IMR-90 (cell line): ENCODE data around the gene SLF2. TPM values are rescaled to one million over a fixed set of nuclear protein-coding genes. Genes with fewer than 3 reads are reported as not detected.

Experiments
- ATAC-seq: fragments of 200-7000 bp; cut with Tn5 transposase; 2 replicates; pipeline ENCODE4 v1.9.1; 2020; ENCODE audit warnings: low read depth, mild to moderate bottlenecking, moderate library complexity
- BruUV-seq: library from RNA; stranded (reverse); fragments of 400-500 nt; replicated peaks from 2 replicates; lab custom pipeline; 2021; lab: Mats Ljungman, UMichigan
- CTCF ChIA-PET: fragments of 300-600 bp; formaldehyde crosslinking; extraction: SDS; loops from one replicate; lab custom pipeline; 2021; ENCODE audit warnings: antibody characterized with exemption; lab: Yijun Ruan, JAX
- POLR2A ChIA-PET: fragments of 300-600 bp; sonication (Branson Sonifier 250); formaldehyde crosslinking; loops from one replicate; lab custom pipeline; 2022; ENCODE audit warnings: antibody characterized with exemption; ENCODE audit not compliant: unreplicated experiment; lab: Charles Lee
- DNase-seq: peaks from one replicate; pipeline ENCODE4 v3.0.0; 2013
- H2AFZ ChIP-seq: replicated peaks from 2 replicates; pipeline ENCODE3; 2013; ENCODE audit warnings: low read length, mild to moderate bottlenecking; ENCODE audit not compliant: poor library complexity
- H2AK5ac ChIP-seq: 2 replicates; pipeline ENCODE4 v1.6.1; 2013; ENCODE audit warnings: low read depth, low read length, inconsistent platforms
- H2AK9ac ChIP-seq: replicated peaks from 2 replicates; pipeline ENCODE3; 2013; ENCODE audit warnings: mild to moderate bottlenecking, low read depth, low read length, moderate library complexity; ENCODE audit not compliant: poor library complexity
- H2BK120ac ChIP-seq: 2 replicates; pipeline ENCODE4 v1.6.1; 2013; ENCODE audit warnings: low read depth, low read length, inconsistent platforms
- H2BK15ac ChIP-seq: 3 replicates; pipeline ENCODE4 v1.6.1; 2013; ENCODE audit warnings: low read depth, low read length, inconsistent platforms
- H2BK20ac ChIP-seq: 2 replicates; pipeline ENCODE4 v1.6.1; 2013; ENCODE audit warnings: low read depth, mild to moderate bottlenecking, inconsistent platforms, low read length, moderate library complexity
- H2BK5ac ChIP-seq: 2 replicates; pipeline ENCODE4 v1.6.1; 2013; ENCODE audit warnings: mild to moderate bottlenecking, low read depth, low read length, inconsistent platforms; ENCODE audit not compliant: poor library complexity, severe bottlenecking
- H3K14ac ChIP-seq: replicated peaks from 2 replicates; pipeline ENCODE4 v1.6.1; 2013; ENCODE audit warnings: low read depth, low read length, inconsistent platforms
- H3K18ac ChIP-seq: 2 replicates; pipeline ENCODE4 v1.6.1; 2013; ENCODE audit warnings: low read depth, low read length, control low read depth
- H3K23ac ChIP-seq: 2 replicates; pipeline ENCODE4 v1.6.1; 2013; ENCODE audit warnings: low read depth, low read length, inconsistent platforms
- H3K27ac ChIP-seq: 2 replicates; pipeline ENCODE4 v1.5.1; 2013; ENCODE audit warnings: mild to moderate bottlenecking, control low read depth, low read length; ENCODE audit not compliant: insufficient read depth
- H3K27me3 ChIP-seq: 2 replicates; pipeline ENCODE4 v1.6.1; 2013; ENCODE audit warnings: low read length; ENCODE audit not compliant: control insufficient read depth, insufficient read depth
- H3K36me3 ChIP-seq: 2 replicates; pipeline ENCODE4 v1.6.1; 2013; ENCODE audit warnings: low read length, mixed read lengths; ENCODE audit not compliant: control insufficient read depth, insufficient read depth
- H3K4ac ChIP-seq: 2 replicates; pipeline ENCODE4 v1.6.1; 2013; ENCODE audit warnings: low read depth, low read length, inconsistent platforms
- H3K4me1 ChIP-seq: 2 replicates; pipeline ENCODE4 v1.6.1; 2013; ENCODE audit warnings: low read length, mixed read lengths; ENCODE audit not compliant: control insufficient read depth, insufficient read depth
- H3K4me2 ChIP-seq: 2 replicates; pipeline ENCODE4 v1.6.1; 2013; ENCODE audit warnings: low read depth, mild to moderate bottlenecking, control low read depth, low read length, moderate library complexity
- H3K4me3 ChIP-seq: 2 replicates; pipeline ENCODE4 v1.5.1; 2013; ENCODE audit warnings: low read depth, mild to moderate bottlenecking, control low read depth, low read length, moderate library complexity; ENCODE audit not compliant: insufficient read depth
- H3K56ac ChIP-seq: 2 replicates; pipeline ENCODE4 v1.6.1; 2013; ENCODE audit warnings: low read length, inconsistent platforms; ENCODE audit not compliant: insufficient read depth; ENCODE audit errors: extremely low read depth
- H3K79me1 ChIP-seq, 2 experiments: 2 replicates each; pipeline ENCODE4 v1.6.1; 2013; ENCODE audit warnings: low read length in 2 of 2, inconsistent platforms in 1 of 2, low read depth in 1 of 2
- H3K9ac ChIP-seq: 2 replicates; pipeline ENCODE4 v1.6.1; 2013; ENCODE audit warnings: low read depth, low read length, control low read depth
- H3K9me1 ChIP-seq: 2 replicates; pipeline ENCODE4 v1.6.1; 2013; ENCODE audit warnings: low read length, inconsistent platforms; ENCODE audit not compliant: insufficient read depth
- H3K9me3 ChIP-seq: 2 replicates; pipeline ENCODE4 v1.6.1; 2013; ENCODE audit warnings: low read length; ENCODE audit not compliant: control insufficient read depth, insufficient read depth
- H4K20me1 ChIP-seq: 2 replicates; pipeline ENCODE4 v1.6.1; 2013; ENCODE audit warnings: low read length, inconsistent platforms; ENCODE audit not compliant: insufficient read depth
- H4K5ac ChIP-seq: 2 replicates; pipeline ENCODE4 v1.6.1; 2013; ENCODE audit warnings: mild to moderate bottlenecking, low read depth, low read length, control low read depth
- H4K8ac ChIP-seq, 2 experiments: 2 replicates each; pipeline ENCODE4 v1.6.1; 2013; ENCODE audit warnings: low read depth in 2 of 2, low read length in 2 of 2, control low read depth in 1 of 2, inconsistent platforms in 1 of 2
- H4K91ac ChIP-seq: 2 replicates; pipeline ENCODE4 v1.6.1; 2013; ENCODE audit warnings: low read depth, low read length, inconsistent platforms; ENCODE audit not compliant: insufficient read depth
- MXI1 ChIP-seq: IDR thresholded peaks from 2 replicates; pipeline ENCODE4 v1.6.1; 2012; ENCODE audit warnings: low read depth, mild to moderate bottlenecking, low read length, moderate library complexity, borderline replicate concordance
- RAD21 ChIP-seq: IDR thresholded peaks from 2 replicates; pipeline ENCODE4 v1.6.1; 2012; ENCODE audit warnings: low read length, improper control_type of control experiment
- RCOR1 ChIP-seq: IDR thresholded peaks from 2 replicates; pipeline ENCODE4 v1.6.1; 2012; ENCODE audit warnings: mild to moderate bottlenecking, low read length, improper control_type of control experiment; ENCODE audit not compliant: insufficient replicate concordance
- RFX5 ChIP-seq: IDR thresholded peaks from 2 replicates; pipeline ENCODE4 v1.8.0; 2012; ENCODE audit warnings: low read depth, mild to moderate bottlenecking, low read length, moderate library complexity
- SMC3 ChIP-seq: fragments of 150-350 bp; IDR thresholded peaks from 2 replicates; pipeline ENCODE4 v1.6.1; 2016; ENCODE audit warnings: low read depth, mild to moderate bottlenecking, antibody characterized with exemption, low read length, moderate library complexity
- WGBS, 2 experiments: methylation state at CpG; one replicate each; pipeline versions ENCODE4 v1.1.5 to v1.1.7; 2013; ENCODE audit warnings: missing lambda C conversion rate in 2 of 2; ENCODE audit not compliant: insufficient read length in 1 of 2; ENCODE audit errors: extremely low coverage in 2 of 2; 5-methylcytosine and 5-hydroxymethylcytosine counted together
- dilution Hi-C: fragments of 300-500 bp; cut with HindIII; formaldehyde crosslinking; loops from one replicate; pipeline ENCODE4 v1.14.3; 2018; ENCODE audit warnings: low sequenced_read_pairs; ENCODE audit not compliant: unreplicated experiment
- in situ Hi-C: fragments of 300-500 bp; cut with MboI; formaldehyde crosslinking; loops from 3 replicates; pipeline ENCODE4 v1.14.3; 2019; ENCODE audit warnings: low sequenced_read_pairs, inconsistent platforms, mixed read lengths
- intact Hi-C: fragments of 100-400 bp; cut with micrococcal nuclease; formaldehyde crosslinking; loops from 2 replicates; pipeline ENCODE4 v1.10.0; 2022
- polyA plus RNA-seq, 3 experiments: library from polyadenylated mRNA; depleted of rRNA; stranded (reverse); fragments of >200 nt; gene quantifications; 2 replicates each; pipeline ENCODE4 v1.2.3, GENCODE V29; 2012; ENCODE audit warnings: low replicate concordance in 1 of 3
- total RNA-seq: library from RNA; depleted of rRNA; stranded (reverse); fragments of >200 nt; gene quantifications from 2 replicates; pipeline ENCODE4 v1.2.3, GENCODE V29; 2012
- TF ChIP-seq, protein P1 (sequence below): conservative IDR thresholded peaks from 2 replicates; pipeline ENCODE4 v1.5.1; 2012; ENCODE audit warnings: mild to moderate bottlenecking, low read depth, low read length, improper control_type of control experiment

Gene SLF2
- total and polyA plus RNA-seq, 2 of the 4 experiments (the other 2 are of a cell fraction): 8.5 to 21.7 TPM

DNA sequence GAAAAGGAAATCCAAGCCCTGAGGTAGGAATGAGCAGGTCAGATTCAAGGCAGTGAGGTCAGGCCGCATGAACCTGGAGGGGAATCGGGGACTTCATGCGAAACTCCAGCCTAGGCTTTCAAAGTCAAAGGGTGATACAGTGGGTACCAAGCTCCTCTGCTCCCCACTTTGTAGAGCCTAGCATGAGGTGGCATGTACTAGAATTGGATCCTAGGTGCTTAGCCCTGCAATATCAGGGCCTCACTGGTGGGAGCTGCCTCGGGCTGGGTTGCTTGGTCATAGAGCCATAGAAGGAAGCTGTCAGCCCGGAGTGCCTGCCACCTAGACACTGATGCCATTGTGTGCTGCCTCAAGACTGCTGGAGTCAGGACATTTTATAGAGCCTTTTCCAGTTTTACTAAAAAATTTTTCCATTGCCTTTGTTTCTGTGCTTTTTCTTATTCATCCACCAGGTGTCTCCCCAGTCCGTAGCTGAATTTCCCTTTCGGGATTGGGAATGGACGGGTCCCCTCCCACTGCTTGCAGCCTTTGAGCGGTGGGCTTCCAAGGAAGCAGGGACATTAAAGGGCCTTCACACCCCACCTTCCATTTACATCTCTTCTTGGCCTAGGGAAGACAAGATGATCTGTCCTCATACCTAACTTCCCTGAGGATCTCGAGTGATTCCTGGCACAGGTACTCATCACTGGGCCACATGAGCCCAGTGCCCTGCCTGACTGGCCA, 81.4 kb downstream of the SLF2 start:
- dilution Hi-C loops (no loop called here), intact Hi-C loops (loop anchor here (1.0 kb wide), 1 partner anchor 19 kb away; no protein-coding TSS in a partner anchor), in situ Hi-C loops (no loop called here)
- Histone ChIP-seq H2BK15ac (no peak overlapping the region), H2BK20ac (no peak overlapping the region), H4K5ac (no peak overlapping the region), H3K4ac (no peak overlapping the region), H3K14ac (no peak overlapping the region), H2AFZ (peak overlapping the region; percentile 6), H3K4me2 (no peak overlapping the region), H2BK120ac (no peak overlapping the region), H2BK5ac (no peak overlapping the region), H4K8ac (no peak overlapping the region), H4K91ac (no peak overlapping the region), H3K79me1 (peaks cover 23 to 34% of the 10 kb centered on the region in 2 experiments), H3K9ac (no peak overlapping the region), H3K18ac (no peak overlapping the region), H3K27me3 (no peaks in the 10 kb centered on the region), H4K20me1 (peaks cover 4% of the 10 kb centered on the region; the same call in 1 of the 2 replicates), H2AK5ac (no peak overlapping the region; the same call in 1 of the 2 replicates), H3K4me1 (peaks cover 11% of the 10 kb centered on the region), H3K27ac (no peak overlapping the region), H3K9me3 (no peaks in the 10 kb centered on the region), H3K4me3 (no peak overlapping the region), H3K9me1 (peaks cover 4% of the 10 kb centered on the region; the same call in 1 of the 2 replicates), H3K56ac (no peak overlapping the region), H3K36me3 (peaks cover 24% of the 10 kb centered on the region), H2AK9ac (no peak overlapping the region), H3K23ac (no peak overlapping the region)
- WGBS, 2 experiments: 62% methylated on average over 3 of the region's 10 CpGs; no CpG with 5 or more reads in 1 of the 2 experiments
- BruUV-seq: no TSS peak
- DNase-seq (peak; percentile 45), ATAC-seq (no peak)
- TF ChIP-seq RAD21: peak; percentile 77
- TF ChIP-seq SMC3: peak; percentile 89
- no peak for TF ChIP-seq RFX5
- TF ChIP-seq MXI1: no peak
- TF ChIP-seq, protein P1, sequence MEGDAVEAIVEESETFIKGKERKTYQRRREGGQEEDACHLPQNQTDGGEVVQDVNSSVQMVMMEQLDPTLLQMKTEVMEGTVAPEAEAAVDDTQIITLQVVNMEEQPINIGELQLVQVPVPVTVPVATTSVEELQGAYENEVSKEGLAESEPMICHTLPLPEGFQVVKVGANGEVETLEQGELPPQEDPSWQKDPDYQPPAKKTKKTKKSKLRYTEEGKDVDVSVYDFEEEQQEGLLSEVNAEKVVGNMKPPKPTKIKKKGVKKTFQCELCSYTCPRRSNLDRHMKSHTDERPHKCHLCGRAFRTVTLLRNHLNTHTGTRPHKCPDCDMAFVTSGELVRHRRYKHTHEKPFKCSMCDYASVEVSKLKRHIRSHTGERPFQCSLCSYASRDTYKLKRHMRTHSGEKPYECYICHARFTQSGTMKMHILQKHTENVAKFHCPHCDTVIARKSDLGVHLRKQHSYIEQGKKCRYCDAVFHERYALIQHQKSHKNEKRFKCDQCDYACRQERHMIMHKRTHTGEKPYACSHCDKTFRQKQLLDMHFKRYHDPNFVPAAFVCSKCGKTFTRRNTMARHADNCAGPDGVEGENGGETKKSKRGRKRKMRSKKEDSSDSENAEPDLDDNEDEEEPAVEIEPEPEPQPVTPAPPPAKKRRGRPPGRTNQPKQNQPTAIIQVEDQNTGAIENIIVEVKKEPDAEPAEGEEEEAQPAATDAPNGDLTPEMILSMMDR: peak; percentile 89
- no peak for TF ChIP-seq RCOR1
- ChIA-PET CTCF (interaction anchor here (0.7 to 2.9 kb wide), 3 partner anchors 13 to 25 kb away, joined by 3 to 18 read pairs (median 4); no protein-coding TSS in a partner anchor), POLR2A (no interaction called here)
